HUDEP-2 (cell line): ENCODE data around the gene MYCBP2.
A peak's percentile ranks its signal among the peaks of the same experiment; 100 is the strongest.
"Not testable (repeated sequence)": the region's sequence is repeated elsewhere in the genome, so short reads cannot be mapped to it uniquely, and the experiment has no call there.

Source experiments
- DNase-seq, 76 experiments: peaks; one replicate each; lab custom pipeline; 2025; ENCODE audit not compliant: unreplicated experiment in 76 of 76; lab: John Stamatoyannopoulos, UW

MYCBP2 gene

GRCh38 chr13:77339408-77339807, 12.5 kb upstream of the MYCBP2 start:
- DNase-seq: no peak

GRCh38 chr13:77338961-77339401, 12.1 kb upstream of the MYCBP2 start:
- DNase-seq: no peak

- DNase-seq: no peak
These were observed 11.4 kb upstream of the MYCBP2 start for GRCh38 chr13:77338329-77338728.

- no peak for DNase-seq
These were observed 10.3 kb upstream of the MYCBP2 start for GRCh38 chr13:77337159-77337558.

GRCh38 chr13:77335543-77335942, 8.6 kb upstream of the MYCBP2 start:
- no peak for DNase-seq

- no peak for DNase-seq
These were observed 6.7 kb upstream of the MYCBP2 start for GRCh38 chr13:77333594-77333993.

- DNase-seq: no peak
These were observed 4.5 kb upstream of the MYCBP2 start for GRCh38 chr13:77331421-77331820.

GRCh38 chr13:77329911-77330584, 3.2 kb upstream of the MYCBP2 start:
- DNase-seq: peak in 9 of 76 experiments; percentile 7 to 63 (median 45)

- peak in 75 of 76 experiments; percentile 43 to 91 (median 76) for DNase-seq
These were observed 2.4 kb upstream of the MYCBP2 start for GRCh38 chr13:77329133-77329910.

- DNase-seq: peak in 1 of 76 experiments; percentile 42
These were observed 1.9 kb upstream of the MYCBP2 start for GRCh38 chr13:77328819-77329132.

- DNase-seq: peak in 2 of 76 experiments; percentile 6 to 25
These were observed 1.4 kb downstream of the MYCBP2 start for GRCh38 chr13:77325371-77325980.

- DNase-seq: no peak
These were observed 3.0 kb downstream of the MYCBP2 start for GRCh38 chr13:77323858-77324257.

GRCh38 chr13:77319536-77319935, 7.4 kb downstream of the MYCBP2 start:
- no peak for DNase-seq

GRCh38 chr13:77318741-77319140, 8.2 kb downstream of the MYCBP2 start:
- no peak for DNase-seq

- no peak for DNase-seq
These were observed 10.5 kb downstream of the MYCBP2 start for GRCh38 chr13:77316430-77316829.

- DNase-seq: not testable (repeated sequence)
These were observed 11.4 kb downstream of the MYCBP2 start for GRCh38 chr13:77315509-77315908.

- no peak for DNase-seq
These were observed 13.0 kb downstream of the MYCBP2 start for GRCh38 chr13:77313923-77314322.

- DNase-seq: no peak
These were observed 14.6 kb downstream of the MYCBP2 start for GRCh38 chr13:77312311-77312710.

GRCh38 chr13:77310579-77311279, 16.2 kb downstream of the MYCBP2 start:
- DNase-seq: no peak

GRCh38 chr13:77310161-77310560, 16.7 kb downstream of the MYCBP2 start:
- no peak for DNase-seq

- DNase-seq: no peak
These were observed 17.6 kb downstream of the MYCBP2 start for GRCh38 chr13:77309254-77309653.
